ENCODE results near the gene ADGRG3. TPM values are rescaled to one million over a fixed set of nuclear protein-coding genes. Genes with fewer than 3 reads are reported as not detected.

Gene ADGRG3
- total and polyA plus RNA-seq, 9 of the 15 experiments (the other 6 are each of a cell fraction or from before 2014, with no cell fraction given), result 0.09 to 0.52 (median 0.14) TPM; not detected in 3

GRCh38 chr16:57667526-57668262 lies 412 bp upstream of the ADGRG3 start (continued):
- peak; percentile 95 for TF ChIP-seq JUND (IDR thresholded peaks at IDR 0.05; ENCODE audit: borderline replicate concordance, low read depth, low read length)
- TF ChIP-seq JUND (tag; IDR thresholded peaks at IDR 0.05; ENCODE audit: borderline replicate concordance, low read depth, low read length), result peak; percentile 88; the same call in 1 of the 3 replicates
- no peak for TF ChIP-seq PHF20 (IDR thresholded peaks at IDR 0.05; ENCODE audit: partially characterized antibody)
- no peak for TF ChIP-seq SMARCE1 (IDR thresholded peaks at IDR 0.05)
- TF ChIP-seq HDAC8 (tag; IDR thresholded peaks at IDR 0.05), result peak; percentile 64; the same call in 1 of the 2 replicates
- no peak for TF ChIP-seq E2F1 (CRISPR knock-in tag; IDR thresholded peaks at IDR 0.05)
- 0 out of 2 replicates have a peak, but pooled peaks have one; percentile 5 for TF ChIP-seq NFIC (IDR thresholded peaks at IDR 0.05)
- peak; percentile 78 for TF ChIP-seq ZBTB9 (CRISPR knock-in tag; IDR thresholded peaks at IDR 0.05)
- peak in 1 of 2 experiments; percentile 46; a peak in 2 of 4 replicates for TF ChIP-seq MNT (conservative IDR thresholded peaks at IDR 0.05)
- TF ChIP-seq ZBTB43 (CRISPR knock-in tag; IDR thresholded peaks at IDR 0.05), result no peak
- peak; percentile 59 for TF ChIP-seq SOX6 (IDR thresholded peaks at IDR 0.05)
- 0 out of 2 replicates have a peak, but pooled peaks have one; percentile 14 for TF ChIP-seq FOXO4 (CRISPR knock-in tag; IDR thresholded peaks at IDR 0.05)
- TF ChIP-seq RBFOX2 (IDR thresholded peaks at IDR 0.05; ENCODE audit: low read depth, low read length), result peak; percentile 77
- no peak for TF ChIP-seq ZNF239 (CRISPR knock-in tag; IDR thresholded peaks at IDR 0.05)
- TF ChIP-seq MED1 (CRISPR knock-in tag; IDR thresholded peaks at IDR 0.05; ENCODE audit: borderline replicate concordance), result no peak
- peak; percentile 18; the same call in 1 of the 2 replicates for TF ChIP-seq MYNN (IDR thresholded peaks at IDR 0.05)
- TF ChIP-seq MYNN (CRISPR knock-in tag; IDR thresholded peaks at IDR 0.05), result no peak
- TF ChIP-seq NEUROD1 (IDR thresholded peaks at IDR 0.05; ENCODE audit: borderline replicate concordance, low read depth, low read length, partially characterized antibody), result peak; percentile 34
- peak; percentile 27; the same call in 1 of the 2 replicates for TF ChIP-seq HCFC1 (IDR thresholded peaks at IDR 0.05; ENCODE audit: low read depth, low read length)
- peak; percentile 54 for TF ChIP-seq ZBTB12 (CRISPR knock-in tag; IDR thresholded peaks at IDR 0.05)
